Measurements from ENCODE around the gene ATG16L1.

Gene ATG16L1

GRCh38 chr2:233323851-233324250 lies 72.4 kb downstream of the ATG16L1 start:
- Histone ChIP-seq H4K8ac (ENCODE audit: low read depth, low read length) (no peak overlapping the region), H3K79me2 (ENCODE audit: control insufficient read depth, insufficient read depth, low read length) (no peaks in the 10 kb centered on the region), H3K27me3 (ENCODE audit: insufficient read depth, low read length, poor library complexity) (no peaks in the 10 kb centered on the region), H3K27ac (ENCODE audit: low read depth, low read length) (no peak overlapping the region), H3K4me3 (ENCODE audit: low read length) (no peak overlapping the region), H3K18ac (ENCODE audit: low read length) (no peak overlapping the region), H3K4ac (ENCODE audit: low read depth, low read length) (no peak overlapping the region), H3K79me1 (ENCODE audit: low read length) (no peaks in the 10 kb centered on the region), H3K4me2 (ENCODE audit: low read length) (no peak overlapping the region), H2BK120ac (ENCODE audit: low read depth, low read length) (no peak overlapping the region), H3K4me1 (ENCODE audit: control insufficient read depth, low read depth, low read length) (no peaks in the 10 kb centered on the region), H4K5ac (ENCODE audit: low read length) (no peak overlapping the region), H2AK5ac (ENCODE audit: low read length) (no peak overlapping the region), H3K23ac (ENCODE audit: low read length) (no peak overlapping the region), H3K36me3 (ENCODE audit: control insufficient read depth, insufficient read depth, low read length) (no peaks in the 10 kb centered on the region), H2BK15ac (replicated peaks; ENCODE audit: low read depth) (no peak overlapping the region), H3K9ac (ENCODE audit: low read length) (no peak overlapping the region), H3K56ac (ENCODE audit: low read length) (no peak overlapping the region), H2BK5ac (ENCODE audit: low read length) (no peak overlapping the region)
- WGBS (ENCODE audit: extremely low coverage, insufficient coverage, low lambda C conversion rate), result no CpG with 5 or more reads among the region's 8 CpGs
- DNase-seq, result no peak

GRCh38 chr2:233325256-233325655 lies 73.8 kb downstream of the ATG16L1 start:
- H3K18ac ChIP-seq (ENCODE audit: low read length), result no peak overlapping the region
- H3K79me2 ChIP-seq (ENCODE audit: control insufficient read depth, insufficient read depth, low read length), result no peaks in the 10 kb centered on the region
- H3K23ac ChIP-seq (ENCODE audit: low read length), result no peak overlapping the region
- no peak overlapping the region for H3K4ac ChIP-seq (ENCODE audit: low read depth, low read length)
- no peak overlapping the region for H4K8ac ChIP-seq (ENCODE audit: low read depth, low read length)
- no peaks in the 10 kb centered on the region for H3K36me3 ChIP-seq (ENCODE audit: control insufficient read depth, insufficient read depth, low read length)
- no CpG with 5 or more reads among the region's 4 CpGs for WGBS (ENCODE audit: extremely low coverage, insufficient coverage, low lambda C conversion rate)
- peaks cover 2% of the 10 kb centered on the region for H3K4me1 ChIP-seq (ENCODE audit: control insufficient read depth, low read depth, low read length)
- H3K4me3 ChIP-seq (ENCODE audit: low read length), result no peak overlapping the region
- no peak overlapping the region for H2BK5ac ChIP-seq (ENCODE audit: low read length)
- no peak overlapping the region for H3K9ac ChIP-seq (ENCODE audit: low read length)
- H3K27ac ChIP-seq (ENCODE audit: low read depth, low read length), result no peak overlapping the region
- no peaks in the 10 kb centered on the region for H3K79me1 ChIP-seq (ENCODE audit: low read length)
- no peak overlapping the region for H2AK5ac ChIP-seq (ENCODE audit: low read length)
- H3K27me3 ChIP-seq (ENCODE audit: insufficient read depth, low read length, poor library complexity), result no peaks in the 10 kb centered on the region
- no peak for DNase-seq
- H4K5ac ChIP-seq (ENCODE audit: low read length), result no peak overlapping the region
- no peak overlapping the region for H2BK120ac ChIP-seq (ENCODE audit: low read depth, low read length)
- no peak overlapping the region for H2BK15ac ChIP-seq (replicated peaks; ENCODE audit: low read depth)
- H3K56ac ChIP-seq (ENCODE audit: low read length), result no peak overlapping the region
- no peak overlapping the region for H3K4me2 ChIP-seq (ENCODE audit: low read length)

DNA sequence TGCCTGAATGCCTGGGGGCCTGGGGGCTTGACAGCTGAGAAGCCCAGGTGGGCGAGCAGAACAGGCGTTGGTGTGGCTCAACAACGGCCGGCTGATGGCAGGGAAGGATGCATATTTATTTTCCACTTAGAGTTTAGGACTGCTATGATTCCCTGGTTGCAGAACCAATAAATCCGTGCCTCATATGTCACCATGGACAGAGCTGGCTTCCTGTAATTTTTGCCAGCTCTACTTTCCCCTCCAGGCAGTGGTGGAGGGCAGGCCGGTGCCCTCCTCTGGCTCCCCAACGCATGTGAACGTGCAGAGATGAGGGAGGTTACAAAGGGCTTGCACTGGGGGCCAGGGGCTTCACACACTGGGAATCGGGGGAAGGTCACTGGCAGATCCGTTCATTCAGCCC lies 74.3 kb downstream of the ATG16L1 start:
- Histone ChIP-seq H2BK5ac (ENCODE audit: low read length) (no peak overlapping the region), H3K23ac (ENCODE audit: low read length) (no peak overlapping the region), H2AK5ac (ENCODE audit: low read length) (no peak overlapping the region), H3K4me3 (ENCODE audit: low read length) (no peak overlapping the region), H3K79me1 (ENCODE audit: low read length) (no peaks in the 10 kb centered on the region), H4K8ac (ENCODE audit: low read depth, low read length) (no peak overlapping the region), H3K56ac (ENCODE audit: low read length) (no peak overlapping the region), H3K18ac (ENCODE audit: low read length) (no peak overlapping the region), H4K5ac (ENCODE audit: low read length) (no peak overlapping the region), H3K36me3 (ENCODE audit: control insufficient read depth, insufficient read depth, low read length) (no peaks in the 10 kb centered on the region), H2BK120ac (ENCODE audit: low read depth, low read length) (no peak overlapping the region), H2BK15ac (replicated peaks; ENCODE audit: low read depth) (no peak overlapping the region), H3K79me2 (ENCODE audit: control insufficient read depth, insufficient read depth, low read length) (no peaks in the 10 kb centered on the region), H3K9ac (ENCODE audit: low read length) (no peak overlapping the region), H3K27ac (ENCODE audit: low read depth, low read length) (no peak overlapping the region), H3K4me2 (ENCODE audit: low read length) (no peak overlapping the region), H3K27me3 (ENCODE audit: insufficient read depth, low read length, poor library complexity) (no peaks in the 10 kb centered on the region), H3K4ac (ENCODE audit: low read depth, low read length) (no peak overlapping the region), H3K4me1 (ENCODE audit: control insufficient read depth, low read depth, low read length) (peaks cover 2% of the 10 kb centered on the region)
- no CpG with 5 or more reads among the region's 10 CpGs for WGBS (ENCODE audit: extremely low coverage, insufficient coverage, low lambda C conversion rate)
- DNase-seq, result no peak

GRCh38 chr2:233326500-233326899 lies 75.0 kb downstream of the ATG16L1 start:
- H3K4me3 ChIP-seq (ENCODE audit: low read length), result no peak overlapping the region
- no peak overlapping the region for H3K23ac ChIP-seq (ENCODE audit: low read length)
- no peak for DNase-seq
- H2AK5ac ChIP-seq (ENCODE audit: low read length), result no peak overlapping the region
- H3K27ac ChIP-seq (ENCODE audit: low read depth, low read length), result no peak overlapping the region
- no peak overlapping the region for H2BK5ac ChIP-seq (ENCODE audit: low read length)
- H2BK120ac ChIP-seq (ENCODE audit: low read depth, low read length), result no peak overlapping the region
- H3K79me1 ChIP-seq (ENCODE audit: low read length), result no peaks in the 10 kb centered on the region
- no peak overlapping the region for H3K9ac ChIP-seq (ENCODE audit: low read length)
- H3K4me2 ChIP-seq (ENCODE audit: low read length), result no peak overlapping the region
- no peaks in the 10 kb centered on the region for H3K79me2 ChIP-seq (ENCODE audit: control insufficient read depth, insufficient read depth, low read length)
- no peak overlapping the region for H4K8ac ChIP-seq (ENCODE audit: low read depth, low read length)
- H3K4me1 ChIP-seq (ENCODE audit: control insufficient read depth, low read depth, low read length), result peaks cover 2% of the 10 kb centered on the region
- H4K5ac ChIP-seq (ENCODE audit: low read length), result no peak overlapping the region
- no peaks in the 10 kb centered on the region for H3K36me3 ChIP-seq (ENCODE audit: control insufficient read depth, insufficient read depth, low read length)
- no peak overlapping the region for H3K4ac ChIP-seq (ENCODE audit: low read depth, low read length)
- H3K27me3 ChIP-seq (ENCODE audit: insufficient read depth, low read length, poor library complexity), result no peaks in the 10 kb centered on the region
- WGBS (ENCODE audit: extremely low coverage, insufficient coverage, low lambda C conversion rate), result no CpG with 5 or more reads among the region's 8 CpGs
- H3K18ac ChIP-seq (ENCODE audit: low read length), result no peak overlapping the region
- H3K56ac ChIP-seq (ENCODE audit: low read length), result no peak overlapping the region
- H2BK15ac ChIP-seq (replicated peaks; ENCODE audit: low read depth), result no peak overlapping the region

- no peak overlapping the region for H4K5ac ChIP-seq (ENCODE audit: low read length)
- no peaks in the 10 kb centered on the region for H3K27me3 ChIP-seq (ENCODE audit: insufficient read depth, low read length, poor library complexity)
- H3K9ac ChIP-seq (ENCODE audit: low read length), result no peak overlapping the region
- no peaks in the 10 kb centered on the region for H3K79me2 ChIP-seq (ENCODE audit: control insufficient read depth, insufficient read depth, low read length)
- H3K4ac ChIP-seq (ENCODE audit: low read depth, low read length), result no peak overlapping the region
- H3K4me1 ChIP-seq (ENCODE audit: control insufficient read depth, low read depth, low read length), result peaks cover 2% of the 10 kb centered on the region
- no peak overlapping the region for H3K23ac ChIP-seq (ENCODE audit: low read length)
- H2BK5ac ChIP-seq (ENCODE audit: low read length), result no peak overlapping the region
- no peak overlapping the region for H3K4me2 ChIP-seq (ENCODE audit: low read length)
- no peak overlapping the region for H3K4me3 ChIP-seq (ENCODE audit: low read length)
- H2BK15ac ChIP-seq (replicated peaks; ENCODE audit: low read depth), result no peak overlapping the region
- WGBS (ENCODE audit: extremely low coverage, insufficient coverage, low lambda C conversion rate), result no CpG with 5 or more reads among the region's 4 CpGs
- H3K18ac ChIP-seq (ENCODE audit: low read length), result no peak overlapping the region
- no peaks in the 10 kb centered on the region for H3K36me3 ChIP-seq (ENCODE audit: control insufficient read depth, insufficient read depth, low read length)
- no peak overlapping the region for H2AK5ac ChIP-seq (ENCODE audit: low read length)
- no peak overlapping the region for H4K8ac ChIP-seq (ENCODE audit: low read depth, low read length)
- no peak overlapping the region for H3K56ac ChIP-seq (ENCODE audit: low read length)
- no peak overlapping the region for H3K27ac ChIP-seq (ENCODE audit: low read depth, low read length)
- no peak overlapping the region for H2BK120ac ChIP-seq (ENCODE audit: low read depth, low read length)
- no peaks in the 10 kb centered on the region for H3K79me1 ChIP-seq (ENCODE audit: low read length)
- DNase-seq, result no peak
These were observed 77.4 kb downstream of the ATG16L1 start for GRCh38 chr2:233328922-233329321.

- Histone ChIP-seq H3K36me3 (ENCODE audit: control insufficient read depth, insufficient read depth, low read length) (no peaks in the 10 kb centered on the region), H2AK5ac (ENCODE audit: low read length) (no peak overlapping the region), H3K23ac (ENCODE audit: low read length) (no peak overlapping the region), H3K4me2 (ENCODE audit: low read length) (no peak overlapping the region), H3K27ac (ENCODE audit: low read depth, low read length) (no peak overlapping the region), H3K4me3 (ENCODE audit: low read length) (no peak overlapping the region), H3K4me1 (ENCODE audit: control insufficient read depth, low read depth, low read length) (peaks cover 2% of the 10 kb centered on the region), H3K27me3 (ENCODE audit: insufficient read depth, low read length, poor library complexity) (no peaks in the 10 kb centered on the region), H3K9ac (ENCODE audit: low read length) (no peak overlapping the region), H2BK120ac (ENCODE audit: low read depth, low read length) (no peak overlapping the region), H4K8ac (ENCODE audit: low read depth, low read length) (no peak overlapping the region), H2BK15ac (replicated peaks; ENCODE audit: low read depth) (no peak overlapping the region), H3K56ac (ENCODE audit: low read length) (no peak overlapping the region), H3K79me1 (ENCODE audit: low read length) (no peaks in the 10 kb centered on the region), H3K18ac (ENCODE audit: low read length) (no peak overlapping the region), H2BK5ac (ENCODE audit: low read length) (no peak overlapping the region), H3K4ac (ENCODE audit: low read depth, low read length) (no peak overlapping the region), H3K79me2 (ENCODE audit: control insufficient read depth, insufficient read depth, low read length) (no peaks in the 10 kb centered on the region), H4K5ac (ENCODE audit: low read length) (no peak overlapping the region)
- no CpG with 5 or more reads among the region's 7 CpGs for WGBS (ENCODE audit: extremely low coverage, insufficient coverage, low lambda C conversion rate)
- DNase-seq, result peak; percentile 73
These were observed 78.1 kb downstream of the ATG16L1 start for GRCh38 chr2:233329489-233330135.

Measured in mesendoderm (in vitro differentiated cells).